ENCODE measurements around the gene CENPP.

GRCh38 chr9:92520837-92521236, 195.1 kb downstream of the CENPP start:
- TF ChIP-seq, protein P1, sequence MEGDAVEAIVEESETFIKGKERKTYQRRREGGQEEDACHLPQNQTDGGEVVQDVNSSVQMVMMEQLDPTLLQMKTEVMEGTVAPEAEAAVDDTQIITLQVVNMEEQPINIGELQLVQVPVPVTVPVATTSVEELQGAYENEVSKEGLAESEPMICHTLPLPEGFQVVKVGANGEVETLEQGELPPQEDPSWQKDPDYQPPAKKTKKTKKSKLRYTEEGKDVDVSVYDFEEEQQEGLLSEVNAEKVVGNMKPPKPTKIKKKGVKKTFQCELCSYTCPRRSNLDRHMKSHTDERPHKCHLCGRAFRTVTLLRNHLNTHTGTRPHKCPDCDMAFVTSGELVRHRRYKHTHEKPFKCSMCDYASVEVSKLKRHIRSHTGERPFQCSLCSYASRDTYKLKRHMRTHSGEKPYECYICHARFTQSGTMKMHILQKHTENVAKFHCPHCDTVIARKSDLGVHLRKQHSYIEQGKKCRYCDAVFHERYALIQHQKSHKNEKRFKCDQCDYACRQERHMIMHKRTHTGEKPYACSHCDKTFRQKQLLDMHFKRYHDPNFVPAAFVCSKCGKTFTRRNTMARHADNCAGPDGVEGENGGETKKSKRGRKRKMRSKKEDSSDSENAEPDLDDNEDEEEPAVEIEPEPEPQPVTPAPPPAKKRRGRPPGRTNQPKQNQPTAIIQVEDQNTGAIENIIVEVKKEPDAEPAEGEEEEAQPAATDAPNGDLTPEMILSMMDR (conservative IDR thresholded peaks at IDR 0.05; ENCODE audit: low read depth, low read length) = no peak
- no peak for TF ChIP-seq EZH2 (IDR thresholded peaks at IDR 0.05; ENCODE audit: low read length, unreplicated experiment)

All from PC-3 (cell line).